ENCODE results near the gene TBC1D22A.

- TF ChIP-seq CTCF (IDR thresholded peaks at IDR 0.05; ENCODE audit: low read length) = no peak
- TF ChIP-seq EZH2 (optimal IDR thresholded peaks at IDR 0.05; ENCODE audit: low read depth, low read length) = no peak
Observed at GRCh38 chr22:46972256-46972655, 209.8 kb downstream of the TBC1D22A start.
